Measurements from ENCODE around the gene CADM3.

Gene CADM3

GRCh38 chr1:159187033-159187432, 15.6 kb downstream of the CADM3 start:
- TF ChIP-seq ZC3H10 (CRISPR knock-in tag; IDR thresholded peaks at IDR 0.05) (no peak), TSHZ2 (CRISPR knock-in tag; IDR thresholded peaks at IDR 0.05) (no peak), TOX (CRISPR knock-in tag; IDR thresholded peaks at IDR 0.05; ENCODE audit: borderline replicate concordance) (no peak), SNAI2 (CRISPR knock-in tag; IDR thresholded peaks at IDR 0.05) (no peak), ZFP30 (CRISPR knock-in tag; IDR thresholded peaks at IDR 0.05) (no peak), ZFP3 (CRISPR knock-in tag; IDR thresholded peaks at IDR 0.05) (no peak), GLIS3 (CRISPR knock-in tag; IDR thresholded peaks at IDR 0.05) (no peak), ZNF8 (CRISPR knock-in tag; IDR thresholded peaks at IDR 0.05) (no peak), CREB5 (CRISPR knock-in tag; IDR thresholded peaks at IDR 0.05; ENCODE audit: low read depth) (no peak), RARB (CRISPR knock-in tag; IDR thresholded peaks at IDR 0.05) (no peak), ARNTL (CRISPR knock-in tag; IDR thresholded peaks at IDR 0.05; ENCODE audit: borderline replicate concordance, low read depth) (no peak), BACH2 (CRISPR knock-in tag; IDR thresholded peaks at IDR 0.05; ENCODE audit: borderline replicate concordance) (no peak), CSDC2 (CRISPR knock-in tag; IDR thresholded peaks at IDR 0.05) (no peak), CSRNP3 (CRISPR knock-in tag; IDR thresholded peaks at IDR 0.05) (no peak), ZNF70 (CRISPR knock-in tag; IDR thresholded peaks at IDR 0.05) (no peak), ZNF565 (CRISPR knock-in tag; conservative IDR thresholded peaks at IDR 0.05; ENCODE audit: low read depth) (no peak)
- no peak for ATAC-seq

- TF ChIP-seq ESRRG (CRISPR knock-in tag; IDR thresholded peaks at IDR 0.05) = no peak
- no peak for TF ChIP-seq ZNF565 (CRISPR knock-in tag; conservative IDR thresholded peaks at IDR 0.05; ENCODE audit: low read depth)
- no peak for TF ChIP-seq TSHZ2 (CRISPR knock-in tag; IDR thresholded peaks at IDR 0.05)
- no peak for TF ChIP-seq ISL1 (CRISPR knock-in tag; IDR thresholded peaks at IDR 0.05)
- ATAC-seq = no peak
These were observed 16.4 kb downstream of the CADM3 start for GRCh38 chr1:159187647-159188374.

- TF ChIP-seq TOX (CRISPR knock-in tag; IDR thresholded peaks at IDR 0.05; ENCODE audit: borderline replicate concordance) (no peak), ISL1 (CRISPR knock-in tag; IDR thresholded peaks at IDR 0.05) (no peak), CREB5 (CRISPR knock-in tag; IDR thresholded peaks at IDR 0.05; ENCODE audit: low read depth) (no peak), BACH2 (CRISPR knock-in tag; IDR thresholded peaks at IDR 0.05; ENCODE audit: borderline replicate concordance) (no peak), ESRRG (CRISPR knock-in tag; IDR thresholded peaks at IDR 0.05) (no peak), ZNF8 (CRISPR knock-in tag; IDR thresholded peaks at IDR 0.05) (no peak), ZFP30 (CRISPR knock-in tag; IDR thresholded peaks at IDR 0.05) (no peak), ZNF70 (CRISPR knock-in tag; IDR thresholded peaks at IDR 0.05) (no peak), TSHZ2 (CRISPR knock-in tag; IDR thresholded peaks at IDR 0.05) (no peak), OSR1 (CRISPR knock-in tag; IDR thresholded peaks at IDR 0.05) (no peak), SNAI2 (CRISPR knock-in tag; IDR thresholded peaks at IDR 0.05) (no peak), TCF4 (CRISPR knock-in tag; IDR thresholded peaks at IDR 0.05; ENCODE audit: borderline replicate concordance) (no peak)
- no peak for ATAC-seq
These were observed 17.0 kb downstream of the CADM3 start for GRCh38 chr1:159188375-159188788.

Measured in SK-N-SH treated with all-trans-retinoic acid at 6 μM for 48 hours (cell line).